Measurements from ENCODE around the gene ZFP92. TPM values are rescaled to one million over a fixed set of nuclear protein-coding genes. Genes with fewer than 3 reads are reported as not detected.

The ZFP92 gene
- total RNA-seq, 2 donors from 2014 or later = 0.85 to 2.0 TPM

Other genes with a start within 250 kb of the ZFP92 start
- gene MAGEA1, start 232.2 kb upstream of the ZFP92 start, total RNA-seq = not detected
- not detected for gene PNMA6F, start 89.7 kb upstream of the ZFP92 start, total RNA-seq
- 1 to 10 TPM; 4.8 to 7.4 TPM for gene ZNF275, start 77.3 kb upstream of the ZFP92 start, total RNA-seq
- gene PNMA6E, start 10.1 kb upstream of the ZFP92 start, total RNA-seq = not detected
- under 1 TPM in 1 of 2 donors, not detected in 1; 0.39 TPM for gene TREX2, start 34.6 kb downstream of the ZFP92 start, total RNA-seq
- 10 to 100 TPM; 15.8 to 22.2 TPM for gene HAUS7, start 59.1 kb downstream of the ZFP92 start, total RNA-seq
- 100 to 1,000 TPM in 1 of 2 donors, 10 to 100 TPM in 1; 96.0 to 193 TPM for gene BGN, start 83.5 kb downstream of the ZFP92 start, total RNA-seq
- gene ATP2B3, start 106.2 kb downstream of the ZFP92 start, total RNA-seq = under 1 TPM in 1 of 2 donors, not detected in 1; 0.10 TPM
- gene CCNQ, start 187.7 kb downstream of the ZFP92 start, total RNA-seq = 10 to 100 TPM; 31.4 to 31.8 TPM
- not detected for gene DUSP9, start 235.7 kb downstream of the ZFP92 start, total RNA-seq

All from left cardiac atrium (tissue), 2 donors.